Ishikawa (cell line): ENCODE results near the gene MBD3L2B.
"Not testable (repeated sequence)": the region's sequence is repeated elsewhere in the genome, so short reads cannot be mapped to it uniquely, and the experiment has no call there.

Source experiments
- CEBPB ChIP-seq: IDR thresholded peaks from 2 replicates; pipeline ENCODE4 v1.6.1; 2012
- EGR1 ChIP-seq: IDR thresholded peaks from 2 replicates; pipeline ENCODE4 v1.6.1; 2012
- MAX ChIP-seq: IDR thresholded peaks from 2 replicates; pipeline ENCODE4 v1.6.1; 2012
- RAD21 ChIP-seq: IDR thresholded peaks from 2 replicates; pipeline ENCODE4 v1.6.1; 2012; ENCODE audit warnings: low read depth

GRCh38 chr19:7058576-7058975 lies 37.3 kb upstream of the MBD3L2B start, which contains the start of gene MBD3L3:
- not testable (repeated sequence) for TF ChIP-seq MAX, RAD21, CEBPB, EGR1
